Vagina (tissue), 2 donors: ENCODE measurements around the gene RAB5B.

ENCODE experiments used
- CTCF ChIP-seq, 3 experiments: fragments of 450-650 bp in 2 of 3; fragments of 200-600 bp in 1 of 3; sonication (generic) in 1 of 3; IDR thresholded peaks; one replicate each; pipeline ENCODE4 v1.5.1; 2017 to 2019; ENCODE audit warnings: antibody characterized with exemption in 3 of 3, mild to moderate bottlenecking in 2 of 3, moderate library complexity in 2 of 3
- POLR2A ChIP-seq, 2 donors: fragments of 450-650 bp; IDR thresholded peaks; one replicate each; pipeline ENCODE4 v1.6.1; 2017; ENCODE audit warnings: antibody characterized with exemption in 2 of 2, mild to moderate bottlenecking in 2 of 2, moderate library complexity in 2 of 2
- POLR2AphosphoS5 ChIP-seq, 2 donors: sonication (generic); formaldehyde crosslinking; IDR thresholded peaks; one replicate each; pipeline ENCODE4 v1.9.0; 2017; ENCODE audit warnings: antibody characterized with exemption in 2 of 2, mild to moderate bottlenecking in 2 of 2, low read depth in 1 of 2; ENCODE audit not compliant: insufficient read depth in 1 of 2

GRCh38 chr12:55993230-55993853 is 19.5 kb downstream of the RAB5B start:
- TF ChIP-seq POLR2AphosphoS5 (IDR thresholded peaks at IDR 0.05; ENCODE audit: insufficient read depth in 1 of 2, low read depth in 1 of 2) = no peak
- TF ChIP-seq CTCF (IDR thresholded peaks at IDR 0.05) = no peak
- TF ChIP-seq POLR2A (IDR thresholded peaks at IDR 0.05) = no peak
